Measurements from ENCODE around the gene CYP27A1.
A peak's percentile ranks its signal among the peaks of the same experiment; 100 is the strongest.

The CYP27A1 gene

DNA sequence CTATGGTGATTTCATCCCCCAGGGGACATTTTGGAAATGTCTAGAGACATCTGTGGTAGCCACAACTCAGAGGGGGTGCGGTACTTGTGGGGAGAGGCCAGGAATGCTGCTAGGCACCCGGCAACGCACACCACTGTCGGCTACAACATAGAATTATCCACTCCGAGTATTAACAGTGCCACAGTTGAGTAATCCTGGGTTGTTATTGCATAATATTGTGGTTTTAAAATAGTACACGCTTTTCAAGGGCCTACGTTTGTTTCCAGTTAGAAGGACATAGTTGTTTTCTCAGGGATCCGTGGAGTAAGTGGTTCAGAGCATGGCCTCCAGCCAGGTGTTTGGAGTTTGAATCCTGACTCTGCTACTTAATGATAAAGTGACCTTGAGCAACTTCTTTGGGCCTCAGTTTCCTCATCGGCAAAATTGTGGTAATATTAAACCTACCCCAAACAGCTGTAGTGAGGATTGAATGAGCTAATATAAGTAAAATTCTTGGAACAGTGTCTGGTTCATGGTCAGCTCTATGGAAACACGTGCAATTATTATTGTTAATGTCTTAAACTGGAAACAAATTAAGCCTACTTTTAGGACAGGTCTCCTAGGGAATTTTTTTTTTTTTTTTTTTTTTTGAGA lies 24.5 kb downstream of the CYP27A1 start:
- H3K27me3 ChIP-seq (replicated peaks), result peaks cover 2% of the 10 kb centered on the region
- no peak overlapping the region for H3K4me3 ChIP-seq (ENCODE audit: low read depth, low read length)
- peak; percentile 99 for DNase-seq
- peak overlapping the region; percentile 61 for H3K27ac ChIP-seq
- in situ Hi-C loops (cut with HindIII; ENCODE audit: low pct_ligation_motif_present, low sequenced_read_pairs), result no loop called here
- TF ChIP-seq, protein P1, sequence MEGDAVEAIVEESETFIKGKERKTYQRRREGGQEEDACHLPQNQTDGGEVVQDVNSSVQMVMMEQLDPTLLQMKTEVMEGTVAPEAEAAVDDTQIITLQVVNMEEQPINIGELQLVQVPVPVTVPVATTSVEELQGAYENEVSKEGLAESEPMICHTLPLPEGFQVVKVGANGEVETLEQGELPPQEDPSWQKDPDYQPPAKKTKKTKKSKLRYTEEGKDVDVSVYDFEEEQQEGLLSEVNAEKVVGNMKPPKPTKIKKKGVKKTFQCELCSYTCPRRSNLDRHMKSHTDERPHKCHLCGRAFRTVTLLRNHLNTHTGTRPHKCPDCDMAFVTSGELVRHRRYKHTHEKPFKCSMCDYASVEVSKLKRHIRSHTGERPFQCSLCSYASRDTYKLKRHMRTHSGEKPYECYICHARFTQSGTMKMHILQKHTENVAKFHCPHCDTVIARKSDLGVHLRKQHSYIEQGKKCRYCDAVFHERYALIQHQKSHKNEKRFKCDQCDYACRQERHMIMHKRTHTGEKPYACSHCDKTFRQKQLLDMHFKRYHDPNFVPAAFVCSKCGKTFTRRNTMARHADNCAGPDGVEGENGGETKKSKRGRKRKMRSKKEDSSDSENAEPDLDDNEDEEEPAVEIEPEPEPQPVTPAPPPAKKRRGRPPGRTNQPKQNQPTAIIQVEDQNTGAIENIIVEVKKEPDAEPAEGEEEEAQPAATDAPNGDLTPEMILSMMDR (IDR thresholded peaks at IDR 0.05; ENCODE audit: low read depth, low read length, missing control alignments), result no peak
- H3K36me3 ChIP-seq (replicated peaks), result no peaks in the 10 kb centered on the region

DNA sequence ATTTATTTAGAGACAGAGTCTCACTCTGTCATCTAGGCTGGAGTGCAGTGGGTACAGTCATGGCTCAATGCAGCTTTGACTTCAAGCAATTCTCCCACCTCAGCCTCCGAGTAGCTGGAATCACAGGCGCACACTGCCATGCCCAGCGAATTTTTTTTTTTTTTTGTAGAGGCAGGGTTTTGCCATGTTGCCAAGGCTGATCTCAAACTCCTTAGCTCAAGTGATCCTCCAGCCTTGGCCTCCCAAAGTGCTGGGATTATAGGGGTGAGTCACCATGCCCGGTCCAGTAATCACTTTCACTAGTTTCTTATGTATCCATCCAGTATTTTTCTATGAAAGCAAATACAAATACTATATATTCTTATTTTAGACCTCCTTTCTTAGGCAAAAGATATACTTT lies 25.7 kb downstream of the CYP27A1 start:
- Histone ChIP-seq H3K27me3 (replicated peaks) (peaks cover 2% of the 10 kb centered on the region), H3K4me3 (ENCODE audit: low read depth, low read length) (no peak overlapping the region), H3K27ac (no peak overlapping the region), H3K36me3 (replicated peaks) (no peaks in the 10 kb centered on the region)
- in situ Hi-C loops (cut with HindIII; ENCODE audit: low pct_ligation_motif_present, low sequenced_read_pairs), result no loop called here
- no peak for DNase-seq
- TF ChIP-seq, protein P1 (IDR thresholded peaks at IDR 0.05; ENCODE audit: low read depth, low read length, missing control alignments), result no peak

- peaks cover 2% of the 10 kb centered on the region for H3K27me3 ChIP-seq (replicated peaks)
- no peaks in the 10 kb centered on the region for H3K36me3 ChIP-seq (replicated peaks)
- no peak for DNase-seq
- in situ Hi-C loops (cut with HindIII; ENCODE audit: low pct_ligation_motif_present, low sequenced_read_pairs), result no loop called here
- H3K27ac ChIP-seq, result no peak overlapping the region
- TF ChIP-seq, protein P1 (IDR thresholded peaks at IDR 0.05; ENCODE audit: low read depth, low read length, missing control alignments), result no peak
- H3K4me3 ChIP-seq (ENCODE audit: low read depth, low read length), result no peak overlapping the region
Measured at GRCh38 chr2:218809515-218809914, 27.6 kb downstream of the CYP27A1 start.

DNA sequence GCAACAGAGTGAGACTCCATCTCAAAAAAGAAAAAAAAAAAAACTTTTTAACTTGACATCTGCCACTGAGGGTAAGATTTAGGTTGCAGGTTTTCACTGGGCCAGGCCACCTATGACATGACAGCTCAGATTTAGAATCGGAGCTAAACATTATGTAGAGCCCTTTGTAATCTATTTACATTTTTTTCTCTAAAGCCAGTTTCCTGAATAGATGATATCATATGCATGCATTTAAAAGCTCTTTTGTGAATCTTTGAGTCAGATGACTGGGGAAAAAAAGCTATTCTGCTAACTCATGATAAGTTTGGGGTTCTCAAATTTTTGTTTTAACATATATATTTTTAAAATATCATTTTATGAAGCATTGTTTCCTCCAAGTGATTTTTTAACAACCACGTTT lies 28.3 kb downstream of the CYP27A1 start:
- in situ Hi-C loops (cut with HindIII; ENCODE audit: low pct_ligation_motif_present, low sequenced_read_pairs), result no loop called here
- TF ChIP-seq, protein P1 (IDR thresholded peaks at IDR 0.05; ENCODE audit: low read depth, low read length, missing control alignments), result no peak
- no peak for DNase-seq

GRCh38 chr2:218811382-218811781 lies 29.4 kb downstream of the CYP27A1 start:
- no peak overlapping the region for H3K27ac ChIP-seq
- H3K27me3 ChIP-seq (replicated peaks), result peaks cover 2% of the 10 kb centered on the region
- in situ Hi-C loops (cut with HindIII; ENCODE audit: low pct_ligation_motif_present, low sequenced_read_pairs), result no loop called here
- no peak for DNase-seq
- H3K4me3 ChIP-seq (ENCODE audit: low read depth, low read length), result no peak overlapping the region
- H3K36me3 ChIP-seq (replicated peaks), result no peaks in the 10 kb centered on the region
- TF ChIP-seq, protein P1 (IDR thresholded peaks at IDR 0.05; ENCODE audit: low read depth, low read length, missing control alignments), result no peak

More for the DNA sequence above, 28.3 kb downstream of the CYP27A1 start:
- H3K27me3 ChIP-seq (replicated peaks), result peaks cover 2% of the 10 kb centered on the region
- no peak overlapping the region for H3K27ac ChIP-seq
- no peak overlapping the region for H3K4me3 ChIP-seq (ENCODE audit: low read depth, low read length)
- no peaks in the 10 kb centered on the region for H3K36me3 ChIP-seq (replicated peaks)

All from brain microvascular endothelial cell (primary cell).